Left lobe of liver (tissue), 2 donors: ENCODE results near the gene ADGRD2. TPM values are rescaled to one million over a fixed set of nuclear protein-coding genes. Genes with fewer than 3 reads are reported as not detected.
A peak's percentile ranks its signal among the peaks of the same experiment; 100 is the strongest.

Experiments
- ATAC-seq: fragments of 200-7000 bp; cut with Tn5 transposase; one replicate; pipeline ENCODE4 v1.9.1; 2020; ENCODE audit warnings: mild to moderate bottlenecking, moderate library complexity
- DNase-seq: peaks from one replicate; pipeline ENCODE4 v3.0.0-alpha.2; 2020; ENCODE audit warnings: low spot score
- total RNA-seq: library from RNA; stranded (reverse); gene quantifications from one replicate; pipeline ENCODE4 v1.2.1, GENCODE V29; 2021
- donor health status: DM: no; HTN: no; CAD: no; lungs with moderate emphysema.
- donor health status: DM: no; HTN: yes; CAD: no.

Gene ADGRD2
- total RNA-seq, 1 donor from 2014 or later, result not detected

GRCh38 chr9:124506931-124507879, 57.0 kb downstream of the ADGRD2 start, which contains the start of gene NR5A1:
NR5A1 (minus strand) TSS chr9:124507399; CDS start chr9:124503395, 4,004 bp downstream.
- DNase-seq, result no peak

GRCh38 chr9:124507880-124508423, 57.7 kb downstream of the ADGRD2 start:
- ATAC-seq (no peak), DNase-seq (no peak)

More at GRCh38 chr9:124506931-124507879, 57.0 kb downstream of the ADGRD2 start, which contains the start of gene NR5A1:
- no peak for ATAC-seq

GRCh38 chr9:124510650-124511425, 60.6 kb downstream of the ADGRD2 start:
- ATAC-seq (peak; percentile 84), DNase-seq (peak; percentile 55)

- DNase-seq (no peak), ATAC-seq (peak; percentile 14)
These were observed 61.2 kb downstream of the ADGRD2 start for GRCh38 chr9:124511426-124511840.

GRCh38 chr9:124511891-124512805, 61.9 kb downstream of the ADGRD2 start:
- peak; percentile 40 for ATAC-seq
- DNase-seq, result no peak

GRCh38 chr9:124512806-124513204, 62.6 kb downstream of the ADGRD2 start:
- no peak for DNase-seq
- no peak for ATAC-seq

- no peak for ATAC-seq
- DNase-seq, result no peak
These were observed 63.2 kb downstream of the ADGRD2 start for GRCh38 chr9:124513376-124513994.

- DNase-seq (no peak), ATAC-seq (no peak)
These were observed 63.9 kb downstream of the ADGRD2 start for GRCh38 chr9:124514125-124514524.

GRCh38 chr9:124514874-124515273, 64.6 kb downstream of the ADGRD2 start:
- DNase-seq, result no peak
- ATAC-seq, result no peak

GRCh38 chr9:124517600-124517999, 67.3 kb downstream of the ADGRD2 start:
- no peak for ATAC-seq
- no peak for DNase-seq

- DNase-seq (no peak), ATAC-seq (no peak)
These were observed 67.9 kb downstream of the ADGRD2 start for GRCh38 chr9:124518116-124518515.

GRCh38 chr9:124520206-124520596, 70.0 kb downstream of the ADGRD2 start:
- no peak for DNase-seq
- no peak for ATAC-seq

- ATAC-seq (no peak), DNase-seq (no peak)
These were observed 70.9 kb downstream of the ADGRD2 start for GRCh38 chr9:124521142-124521541.

- ATAC-seq (no peak), DNase-seq (no peak)
These were observed 72.2 kb downstream of the ADGRD2 start for GRCh38 chr9:124522121-124523098.

- no peak for ATAC-seq
These were observed 75.9 kb downstream of the ADGRD2 start for GRCh38 chr9:124526174-124526573.

GRCh38 chr9:124527781-124528180, 77.5 kb downstream of the ADGRD2 start:
- ATAC-seq, result no peak
- no peak for DNase-seq

More at GRCh38 chr9:124526174-124526573, 75.9 kb downstream of the ADGRD2 start:
- no peak for DNase-seq
